NB4 (cell line): Measurements from ENCODE around the gene ZFAND5.

Experiments used
- MAX ChIP-seq: IDR thresholded peaks from 2 replicates; pipeline ENCODE4 v1.6.1; 2011; ENCODE audit warnings: low read depth, low read length
- MYC ChIP-seq: IDR thresholded peaks from 2 replicates; pipeline ENCODE4 v1.6.1; 2011; ENCODE audit warnings: low read depth, low read length
- POLR2A ChIP-seq: IDR thresholded peaks from 2 replicates; pipeline ENCODE4 v1.6.1; 2011; ENCODE audit warnings: mild to moderate bottlenecking; ENCODE audit not compliant: insufficient read length; ENCODE audit errors: extremely low read depth
- TF ChIP-seq, protein P1 (sequence below): IDR thresholded peaks from one replicate; pipeline ENCODE4 v1.5.1; 2012; ENCODE audit warnings: low read depth, low read length

DNA sequence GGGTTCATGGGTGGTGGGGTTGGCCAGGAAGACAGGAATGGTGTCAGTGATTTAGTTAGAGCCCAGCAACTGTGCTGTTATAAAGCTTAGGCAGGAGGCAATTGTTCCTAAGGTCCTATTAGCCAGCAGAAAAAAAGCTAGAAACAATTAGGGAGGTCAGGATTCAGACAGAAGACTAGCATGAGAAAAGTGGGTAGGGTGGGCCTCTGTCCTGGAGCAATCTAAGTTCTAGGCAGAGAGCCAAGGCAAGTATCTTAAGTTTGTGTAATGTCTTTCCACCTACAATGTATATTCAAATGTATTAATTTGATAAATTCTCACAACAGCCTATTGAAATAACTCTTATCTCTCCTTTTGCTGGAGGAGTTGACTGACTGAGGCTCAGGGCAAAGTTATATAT, 6.1 kb upstream of the ZFAND5 start:
- TF ChIP-seq, protein P1, sequence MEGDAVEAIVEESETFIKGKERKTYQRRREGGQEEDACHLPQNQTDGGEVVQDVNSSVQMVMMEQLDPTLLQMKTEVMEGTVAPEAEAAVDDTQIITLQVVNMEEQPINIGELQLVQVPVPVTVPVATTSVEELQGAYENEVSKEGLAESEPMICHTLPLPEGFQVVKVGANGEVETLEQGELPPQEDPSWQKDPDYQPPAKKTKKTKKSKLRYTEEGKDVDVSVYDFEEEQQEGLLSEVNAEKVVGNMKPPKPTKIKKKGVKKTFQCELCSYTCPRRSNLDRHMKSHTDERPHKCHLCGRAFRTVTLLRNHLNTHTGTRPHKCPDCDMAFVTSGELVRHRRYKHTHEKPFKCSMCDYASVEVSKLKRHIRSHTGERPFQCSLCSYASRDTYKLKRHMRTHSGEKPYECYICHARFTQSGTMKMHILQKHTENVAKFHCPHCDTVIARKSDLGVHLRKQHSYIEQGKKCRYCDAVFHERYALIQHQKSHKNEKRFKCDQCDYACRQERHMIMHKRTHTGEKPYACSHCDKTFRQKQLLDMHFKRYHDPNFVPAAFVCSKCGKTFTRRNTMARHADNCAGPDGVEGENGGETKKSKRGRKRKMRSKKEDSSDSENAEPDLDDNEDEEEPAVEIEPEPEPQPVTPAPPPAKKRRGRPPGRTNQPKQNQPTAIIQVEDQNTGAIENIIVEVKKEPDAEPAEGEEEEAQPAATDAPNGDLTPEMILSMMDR: no peak
- TF ChIP-seq POLR2A (no peak), MYC (no peak), MAX (no peak)
